SU-DHL-6 (cell line): Measurements from ENCODE around the gene EYA2.
"Not testable (repeated sequence)": the region's sequence is repeated elsewhere in the genome, so short reads cannot be mapped to it uniquely, and the experiment has no call there.

ENCODE experiments used
- H2AFZ ChIP-seq: fragments of 200-600 bp; sonication (generic); 2 replicates; pipeline ENCODE4 v1.6.1; 2014; ENCODE audit warnings: low read depth, mild to moderate bottlenecking, moderate library complexity, mixed read lengths, antibody characterized with exemption, low read length; ENCODE audit not compliant: severe bottlenecking
- H3F3A ChIP-seq: fragments of 200-600 bp; shearing (Covaris generic); 2 replicates; pipeline ENCODE4 v1.6.0; 2016; ENCODE audit warnings: antibody characterized with exemption, mild to moderate bottlenecking; ENCODE audit not compliant: insufficient read depth
- H3K27ac ChIP-seq: fragments of 200-600 bp; sonication (generic); 2 replicates; pipeline ENCODE4 v1.5.1; 2016; ENCODE audit warnings: low read depth, mild to moderate bottlenecking, low read length, moderate library complexity, mixed read lengths
- H3K27me3 ChIP-seq: fragments of 200-600 bp; sonication (generic), shearing (Covaris generic); 2 replicates; pipeline ENCODE4 v1.6.0; 2014; ENCODE audit warnings: mild to moderate bottlenecking, low read length
- H3K36me3 ChIP-seq: fragments of 200-600 bp; sonication (generic); 2 replicates; pipeline ENCODE4 v1.6.1; 2014; ENCODE audit warnings: mild to moderate bottlenecking, low read length, mixed read lengths
- H3K4me2 ChIP-seq: fragments of 300-600, 200-600 bp; shearing (Covaris generic), sonication (generic); 2 replicates; pipeline ENCODE4 v1.6.0; 2014; ENCODE audit warnings: low read length, low read depth, mild to moderate bottlenecking; ENCODE audit not compliant: poor library complexity, severe bottlenecking
- H3K4me3 ChIP-seq: fragments of 200-600 bp; sonication (generic); 2 replicates; pipeline ENCODE4 v1.5.1; 2014; ENCODE audit warnings: antibody characterized with exemption, low read length, mild to moderate bottlenecking, mixed read lengths; ENCODE audit not compliant: insufficient read depth, poor library complexity, severe bottlenecking
- H3K79me2 ChIP-seq: fragments of 200-600 bp; sonication (generic); 2 replicates; pipeline ENCODE4 v1.6.1; 2014; ENCODE audit warnings: mild to moderate bottlenecking, low read length, moderate library complexity; ENCODE audit not compliant: insufficient read depth
- H3K9ac ChIP-seq: fragments of 200-600 bp; sonication (generic); 2 replicates; pipeline ENCODE4 v1.7.0; 2014; ENCODE audit warnings: mild to moderate bottlenecking, low read length
- H3K9me2 ChIP-seq: fragments of 200-600 bp; sonication (generic); replicated peaks from 2 replicates; pipeline ENCODE4 v1.6.1; 2014; ENCODE audit warnings: low read length; ENCODE audit not compliant: insufficient read depth
- H3K9me3 ChIP-seq: fragments of 200-600 bp; sonication (generic); 2 replicates; pipeline ENCODE4 v1.6.1; 2014; ENCODE audit warnings: low read length, mixed read lengths; ENCODE audit not compliant: insufficient read depth
- H4K20me1 ChIP-seq: fragments of 200-600 bp; sonication (generic); 2 replicates; pipeline ENCODE4 v1.6.1; 2014; ENCODE audit warnings: low read depth, mild to moderate bottlenecking, antibody characterized with exemption, low read length, moderate library complexity, mixed read lengths
- EZH2phosphoT487 ChIP-seq: fragments of 200-600 bp; sonication (generic), shearing (Covaris generic); conservative IDR thresholded peaks from 2 replicates; pipeline ENCODE4 v1.6.1; 2018; ENCODE audit warnings: mild to moderate bottlenecking, antibody characterized with exemption, low read length, moderate library complexity, mixed read lengths
- TF ChIP-seq, protein P1 (sequence below): fragments of 200-600 bp; sonication (generic); IDR thresholded peaks from one replicate; pipeline ENCODE4 v1.5.1; 2017; ENCODE audit warnings: antibody characterized with exemption, mild to moderate bottlenecking, low read length, moderate library complexity; ENCODE audit not compliant: insufficient read depth, poor library complexity, severe bottlenecking

Gene EYA2

DNA sequence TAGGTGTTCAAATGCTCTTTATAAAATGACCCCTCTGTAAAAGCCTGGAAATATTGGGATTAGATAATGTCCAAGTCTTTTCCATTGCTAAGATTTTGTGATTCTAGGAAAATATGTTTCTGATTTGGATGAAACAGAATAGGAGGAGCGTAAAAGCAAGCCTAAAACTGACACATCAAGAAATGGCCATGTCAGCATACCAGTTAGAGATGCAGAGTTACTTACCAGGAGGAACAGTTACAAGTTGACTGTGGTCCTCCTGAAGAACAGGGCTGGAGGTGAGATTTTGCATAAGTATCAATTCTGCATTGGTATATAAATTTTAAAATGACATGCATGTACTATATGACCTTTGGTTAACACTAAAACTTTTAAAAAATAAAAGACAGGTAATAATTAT is 35.3 kb downstream of the EYA2 start:
- Histone ChIP-seq H3K79me2 (no peaks in the 10 kb centered on the region), H3K4me3 (no peak overlapping the region), H3K9ac (no peak overlapping the region), H3K9me3 (no peaks in the 10 kb centered on the region), H3K4me2 (no peak overlapping the region), H3K36me3 (no peaks in the 10 kb centered on the region), H2AFZ (no peak overlapping the region), H3K9me2 (no peaks in the 10 kb centered on the region), H4K20me1 (no peaks in the 10 kb centered on the region), H3F3A (no peaks in the 10 kb centered on the region), H3K27me3 (no peaks in the 10 kb centered on the region), H3K27ac (no peak overlapping the region)
- TF ChIP-seq, protein P1, sequence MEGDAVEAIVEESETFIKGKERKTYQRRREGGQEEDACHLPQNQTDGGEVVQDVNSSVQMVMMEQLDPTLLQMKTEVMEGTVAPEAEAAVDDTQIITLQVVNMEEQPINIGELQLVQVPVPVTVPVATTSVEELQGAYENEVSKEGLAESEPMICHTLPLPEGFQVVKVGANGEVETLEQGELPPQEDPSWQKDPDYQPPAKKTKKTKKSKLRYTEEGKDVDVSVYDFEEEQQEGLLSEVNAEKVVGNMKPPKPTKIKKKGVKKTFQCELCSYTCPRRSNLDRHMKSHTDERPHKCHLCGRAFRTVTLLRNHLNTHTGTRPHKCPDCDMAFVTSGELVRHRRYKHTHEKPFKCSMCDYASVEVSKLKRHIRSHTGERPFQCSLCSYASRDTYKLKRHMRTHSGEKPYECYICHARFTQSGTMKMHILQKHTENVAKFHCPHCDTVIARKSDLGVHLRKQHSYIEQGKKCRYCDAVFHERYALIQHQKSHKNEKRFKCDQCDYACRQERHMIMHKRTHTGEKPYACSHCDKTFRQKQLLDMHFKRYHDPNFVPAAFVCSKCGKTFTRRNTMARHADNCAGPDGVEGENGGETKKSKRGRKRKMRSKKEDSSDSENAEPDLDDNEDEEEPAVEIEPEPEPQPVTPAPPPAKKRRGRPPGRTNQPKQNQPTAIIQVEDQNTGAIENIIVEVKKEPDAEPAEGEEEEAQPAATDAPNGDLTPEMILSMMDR: no peak

DNA sequence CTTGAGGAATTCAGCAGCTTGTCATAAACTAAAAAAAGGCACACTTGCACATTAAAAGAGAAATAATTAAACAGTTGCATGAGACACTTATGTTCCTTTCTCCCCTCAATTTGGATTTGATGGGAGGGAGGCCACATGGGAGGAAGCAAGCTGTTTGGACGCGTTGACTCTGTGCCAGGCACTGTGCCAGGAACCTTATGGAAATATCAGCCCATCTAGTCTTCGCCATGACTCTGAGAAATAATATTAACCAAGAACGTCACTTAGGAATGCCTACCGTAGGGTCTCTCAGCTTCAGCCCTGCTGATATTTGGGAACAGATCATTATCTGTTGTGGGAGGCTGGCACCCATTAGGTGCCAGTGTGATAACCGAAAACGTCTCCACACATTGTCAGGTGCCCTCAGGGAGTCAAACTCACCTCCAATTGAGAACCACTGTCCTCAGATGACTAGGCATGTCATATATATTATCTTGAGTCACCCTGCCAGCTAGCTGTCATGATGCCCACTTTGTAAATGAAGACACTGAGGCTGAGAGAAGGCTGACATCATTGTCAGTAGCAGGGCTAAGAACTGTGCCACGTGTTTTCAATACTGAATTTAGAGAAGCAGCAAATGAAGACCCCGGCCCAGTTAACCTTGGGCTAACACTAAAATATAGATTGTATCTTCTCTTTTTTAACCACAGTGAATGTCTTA is 36.1 kb downstream of the EYA2 start:
- TF ChIP-seq, protein P1: no peak

DNA sequence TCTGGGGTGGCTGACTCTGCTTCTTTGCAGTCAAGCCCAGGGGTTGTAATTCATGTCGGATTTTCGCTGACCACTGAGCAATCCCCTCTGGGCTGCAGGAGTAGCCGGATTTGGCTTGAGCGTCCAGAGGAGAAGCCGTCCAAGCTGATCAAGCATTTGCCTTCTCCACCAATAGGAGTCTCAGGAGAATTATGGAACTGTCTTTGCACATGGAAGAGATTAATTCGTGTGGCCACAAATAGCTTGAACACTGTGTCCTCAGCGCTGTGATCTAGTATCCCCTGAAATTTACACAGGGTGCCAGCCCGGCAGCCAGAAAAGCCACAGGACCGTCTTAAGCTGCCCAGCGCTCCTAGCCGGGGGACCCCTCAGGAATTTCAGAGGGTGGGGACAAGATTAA is 37.1 kb downstream of the EYA2 start:
- Histone ChIP-seq H2AFZ (no peak overlapping the region), H3K4me3 (no peak overlapping the region), H3K9ac (no peak overlapping the region), H3K27me3 (no peaks in the 10 kb centered on the region), H3K9me2 (no peaks in the 10 kb centered on the region), H3K4me2 (no peak overlapping the region), H4K20me1 (no peaks in the 10 kb centered on the region), H3K36me3 (no peaks in the 10 kb centered on the region), H3F3A (no peaks in the 10 kb centered on the region), H3K27ac (no peak overlapping the region), H3K79me2 (no peaks in the 10 kb centered on the region), H3K9me3 (no peaks in the 10 kb centered on the region)
- no peak for TF ChIP-seq EZH2phosphoT487
- TF ChIP-seq, protein P1: no peak

More for the DNA sequence above, 36.1 kb downstream of the EYA2 start:
- no peak overlapping the region for H3K27ac ChIP-seq
- no peaks in the 10 kb centered on the region for H3K9me2 ChIP-seq
- H4K20me1 ChIP-seq: no peaks in the 10 kb centered on the region
- no peaks in the 10 kb centered on the region for H3F3A ChIP-seq
- H3K27me3 ChIP-seq: no peaks in the 10 kb centered on the region
- no peaks in the 10 kb centered on the region for H3K79me2 ChIP-seq
- no peaks in the 10 kb centered on the region for H3K36me3 ChIP-seq
- no peak overlapping the region for H3K4me3 ChIP-seq
- H2AFZ ChIP-seq: no peak overlapping the region
- no peak overlapping the region for H3K4me2 ChIP-seq
- no peaks in the 10 kb centered on the region for H3K9me3 ChIP-seq
- H3K9ac ChIP-seq: no peak overlapping the region

DNA sequence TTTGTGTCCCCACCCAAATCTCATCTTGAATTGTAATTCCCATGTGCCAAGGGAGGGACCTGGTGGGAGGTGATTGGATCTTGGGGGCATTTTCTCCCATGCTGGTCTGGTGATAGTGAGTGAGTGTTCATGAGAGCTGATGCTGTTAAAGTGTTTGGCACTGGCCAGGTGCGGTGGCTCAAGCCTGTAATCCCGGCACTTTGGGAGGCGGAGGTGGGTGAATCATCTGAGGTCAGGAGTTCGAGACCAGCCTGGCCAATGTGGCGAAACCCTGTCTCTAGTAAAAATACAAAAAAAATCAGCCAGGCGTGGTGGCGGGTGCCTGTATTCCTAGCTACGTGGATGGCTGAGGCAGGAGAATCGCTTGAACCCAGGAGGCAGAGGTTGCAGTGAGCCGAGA is 37.8 kb downstream of the EYA2 start:
- not testable (repeated sequence) for H3K4me3 ChIP-seq, H3K9me2 ChIP-seq, H2AFZ ChIP-seq, H3K36me3 ChIP-seq, H3K27ac ChIP-seq, H3K9me3 ChIP-seq, H3K27me3 ChIP-seq, H3F3A ChIP-seq, H4K20me1 ChIP-seq, H3K4me2 ChIP-seq, H3K79me2 ChIP-seq, H3K9ac ChIP-seq
